ENCODE data around the gene ST6GALNAC4. TPM values are rescaled to one million over a fixed set of nuclear protein-coding genes. Genes with fewer than 3 reads are reported as not detected.
A peak's percentile ranks its signal among the peaks of the same experiment; 100 is the strongest.

The ST6GALNAC4 gene
- total RNA-seq, 1 donor from 2014 or later: 18.1 TPM

DNA sequence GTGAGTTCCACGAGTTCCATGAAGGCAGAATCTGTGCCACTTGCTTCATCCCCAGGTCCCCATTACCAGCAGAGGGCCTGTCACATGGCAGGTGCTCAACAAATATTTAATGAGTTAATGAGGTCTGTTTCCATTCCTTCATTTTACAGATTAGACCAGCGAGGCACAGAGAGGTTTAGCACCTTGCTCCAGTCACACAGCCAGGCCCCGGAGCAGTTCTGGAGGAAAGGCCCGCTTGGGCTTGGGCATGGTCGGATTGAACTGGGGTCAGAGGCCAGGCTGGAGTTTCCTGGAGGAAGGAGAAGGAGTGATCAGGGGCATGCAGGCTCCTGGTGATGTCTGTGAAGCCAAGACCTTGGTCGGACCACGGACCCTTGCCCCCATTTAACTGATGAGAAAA is 4.0 kb upstream of the ST6GALNAC4 start:
- ATAC-seq (ENCODE audit: poor library complexity) (no peak), DNase-seq (no peak)
- intact Hi-C loops (cut with DNase I): loop anchor here (1.0 to 2.0 kb wide), 2 partner anchors 185 to 330 kb away; partner anchors contain the start of gene TOR2A

DNA sequence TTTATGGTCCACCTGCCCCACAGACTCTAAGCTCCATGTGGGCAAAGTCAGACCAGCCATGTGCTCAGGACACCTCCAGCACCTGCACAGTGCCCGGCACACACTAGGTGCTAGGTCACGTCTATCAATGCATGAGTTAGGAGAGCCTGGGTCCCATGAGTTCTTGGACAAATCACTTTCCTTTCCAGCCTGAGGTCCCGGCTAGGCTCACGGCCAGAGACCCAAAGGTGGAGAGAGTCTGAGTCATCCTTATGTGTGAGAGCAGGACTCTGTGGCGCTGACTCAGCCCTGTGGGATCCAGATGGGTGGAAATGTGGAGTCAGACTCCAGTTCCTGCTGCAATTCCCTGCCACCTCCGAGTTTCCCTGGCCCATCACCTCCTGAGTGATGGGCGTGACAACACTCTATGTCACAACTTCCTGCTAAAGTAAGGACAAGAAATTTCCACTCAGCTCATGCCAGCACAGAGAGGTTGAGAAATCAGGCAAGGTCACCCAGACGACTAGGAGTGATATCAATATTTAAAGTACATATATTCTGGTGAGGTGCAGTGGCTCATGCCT is 2.5 kb upstream of the ST6GALNAC4 start:
- intact Hi-C loops (cut with DNase I): loop anchor here (5.0 kb wide), 1 partner anchor 117 kb away; the partner anchor contains the start of gene FPGS
- peak; percentile 89 for DNase-seq
- peak; percentile 26 for ATAC-seq (ENCODE audit: poor library complexity)

DNA sequence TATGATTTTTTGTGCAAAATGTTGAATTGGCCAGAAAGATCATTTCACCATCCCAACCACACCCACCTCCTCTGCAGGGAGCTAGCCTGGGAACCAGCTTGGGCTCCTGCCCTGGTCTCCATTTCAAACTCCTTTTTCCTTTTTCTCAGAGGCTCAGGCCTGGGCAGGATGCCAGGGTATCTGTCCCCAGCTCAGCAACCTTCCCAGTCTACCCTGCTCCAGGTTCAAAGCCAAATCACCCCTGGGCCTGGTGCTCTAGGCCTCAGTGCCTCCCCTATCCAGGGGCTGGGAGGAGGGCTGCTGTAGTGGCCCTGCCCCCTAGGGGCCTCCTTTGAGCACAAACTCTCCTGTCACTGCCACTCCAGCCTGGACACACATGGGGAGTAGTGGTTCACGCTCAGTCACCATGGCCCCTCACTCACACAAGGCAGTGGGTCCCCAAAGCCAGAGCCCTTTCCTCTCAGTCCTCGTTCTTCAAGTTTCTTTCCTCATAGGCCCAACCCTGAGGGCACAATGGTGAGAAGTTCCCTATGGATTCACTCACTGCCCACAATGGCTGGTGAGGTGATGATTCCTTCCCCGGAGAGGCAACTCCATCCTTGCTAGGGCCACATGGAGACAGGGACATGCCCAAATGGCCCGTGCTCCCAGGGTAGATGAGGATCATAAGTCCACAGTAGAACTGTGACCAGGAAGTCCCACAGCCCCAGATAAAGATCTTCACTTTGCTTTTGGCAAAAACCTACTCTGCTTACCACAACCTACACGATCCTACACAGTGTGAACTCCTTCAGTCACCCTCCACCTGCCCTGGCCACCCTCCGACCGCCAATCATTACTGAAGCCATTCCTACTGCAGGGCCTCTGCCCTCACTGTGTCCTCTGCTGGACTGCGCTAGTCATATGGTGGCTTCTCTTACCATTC is 1.6 kb upstream of the ST6GALNAC4 start:
- DNase-seq: peak; percentile 72
- intact Hi-C loops (cut with DNase I): loop anchor here (5.0 kb wide), 1 partner anchor 116 kb away; the partner anchor contains the start of gene FPGS

DNA sequence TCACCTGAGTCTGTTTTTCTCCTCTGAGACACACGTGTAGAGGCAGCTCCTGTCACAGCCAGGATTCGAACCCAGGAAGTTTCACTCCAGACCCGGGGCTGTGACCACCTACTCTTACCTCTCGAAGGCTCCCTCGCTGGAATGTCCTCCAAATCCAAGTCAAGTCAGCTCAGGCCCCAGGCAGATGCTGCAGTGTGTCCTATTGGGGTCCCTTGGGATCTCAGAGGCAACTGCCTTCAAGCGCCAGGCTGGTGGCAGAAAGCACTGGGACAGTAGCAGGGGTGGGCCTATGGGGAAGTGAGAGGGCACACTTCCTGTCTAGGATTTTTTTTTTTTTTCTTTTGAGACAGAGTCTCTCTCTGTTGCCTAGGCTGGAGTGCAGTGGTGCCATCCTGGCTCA is 762 bp upstream of the ST6GALNAC4 start:
- intact Hi-C loops (cut with DNase I): loop anchor here (5.0 kb wide), 1 partner anchor 115 kb away; the partner anchor contains the start of gene FPGS
- ATAC-seq (ENCODE audit: poor library complexity) (no peak), DNase-seq (no peak)

More for the DNA sequence above, 1.6 kb upstream of the ST6GALNAC4 start:
- no peak for ATAC-seq (ENCODE audit: poor library complexity)

DNA sequence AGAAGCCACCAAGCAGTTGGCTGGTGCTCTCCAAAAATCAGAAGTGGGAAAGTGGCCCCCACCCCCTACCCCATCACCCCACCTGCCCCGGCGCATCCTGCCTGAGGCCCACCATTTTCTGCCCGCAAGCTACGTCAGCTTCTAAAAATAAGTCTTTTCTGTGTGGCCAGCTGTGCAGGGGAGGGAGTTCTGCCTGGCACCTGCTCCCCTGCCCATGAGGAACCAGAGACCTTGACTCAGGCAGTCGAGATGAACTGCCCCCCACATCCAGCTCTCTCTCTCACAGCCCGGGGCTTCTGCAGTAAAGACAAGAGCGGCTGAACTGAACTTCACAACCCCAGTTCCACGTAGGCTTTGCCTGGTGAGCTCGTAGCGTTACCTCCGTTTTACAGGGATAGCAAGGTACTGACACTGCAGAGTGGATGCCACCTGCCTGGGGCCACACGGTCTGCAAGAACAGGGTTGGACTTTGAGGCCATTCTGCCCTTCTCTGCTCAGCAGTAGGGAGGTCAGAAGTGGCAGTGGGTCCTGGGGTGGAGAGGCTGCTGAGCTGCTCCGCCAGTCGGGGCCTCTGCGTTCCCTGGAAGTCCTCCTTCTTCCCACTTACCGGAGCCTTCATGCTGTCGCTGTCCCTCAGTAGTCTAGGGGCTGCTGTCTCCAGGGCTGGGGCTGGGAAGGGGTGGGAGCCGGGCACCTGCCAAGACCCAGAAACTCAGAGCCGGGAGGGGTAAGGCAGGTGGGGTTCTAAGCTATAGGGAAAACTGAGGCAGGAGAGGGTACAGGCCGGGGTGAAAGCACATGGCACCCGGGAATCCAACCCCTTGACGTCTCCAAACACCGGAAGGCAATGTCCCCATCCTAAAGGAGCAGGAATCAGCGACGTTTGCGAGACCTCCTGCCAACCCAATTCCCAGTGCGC is 781 bp downstream of the ST6GALNAC4 start:
- intact Hi-C loops (cut with DNase I): loop anchor here (5.0 kb wide), 1 partner anchor 114 kb away; the partner anchor contains the start of gene FPGS
- DNase-seq (no peak), ATAC-seq (ENCODE audit: poor library complexity) (no peak)

DNA sequence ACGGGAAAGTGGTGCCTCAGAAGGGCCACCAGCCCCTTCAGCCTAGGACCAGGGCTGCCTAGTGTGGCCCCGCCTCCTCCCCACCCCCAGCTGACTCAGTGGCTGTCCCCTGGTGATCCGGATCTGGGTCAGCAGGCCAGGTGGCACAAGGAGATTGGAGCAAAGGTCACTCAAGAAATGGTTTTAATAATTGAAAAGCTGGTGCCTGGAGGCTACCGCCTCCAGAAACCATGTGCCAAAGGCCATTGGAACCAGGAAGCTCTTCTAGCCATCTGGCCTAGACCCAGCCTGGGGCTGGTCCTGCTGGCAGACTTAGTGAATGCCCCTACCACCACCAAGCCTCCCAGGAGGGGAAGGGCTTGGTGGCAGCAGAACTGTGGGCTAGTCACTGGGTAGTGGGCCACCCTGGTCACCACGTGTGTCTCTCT is 1.5 kb downstream of the ST6GALNAC4 start:
- ATAC-seq (ENCODE audit: poor library complexity) (no peak), DNase-seq (no peak)
- intact Hi-C loops (cut with DNase I): loop anchor here (5.0 kb wide), 1 partner anchor 113 kb away; the partner anchor contains the start of gene FPGS

DNA sequence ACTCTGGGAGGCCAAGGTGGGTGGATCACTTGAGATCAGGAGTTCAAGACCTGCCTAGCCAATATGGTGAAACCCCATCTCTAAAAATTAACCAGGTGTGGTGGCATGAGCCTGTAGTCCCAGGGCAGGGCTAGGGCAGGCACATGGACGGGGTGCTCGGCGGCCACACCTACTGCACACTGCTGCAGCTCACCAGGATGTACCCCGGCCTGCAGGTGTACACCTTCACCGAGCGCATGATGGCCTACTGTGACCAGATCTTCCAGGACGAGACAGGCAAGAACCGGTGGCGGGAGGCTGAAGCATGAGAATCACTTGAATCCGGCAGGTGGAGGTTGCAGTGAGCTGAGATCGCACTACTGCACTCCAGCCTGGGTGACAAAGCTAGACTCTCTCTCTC is 3.2 kb downstream of the ST6GALNAC4 start:
- DNase-seq: no peak
- no peak for ATAC-seq (ENCODE audit: poor library complexity)
- intact Hi-C loops (cut with DNase I): no loop called here

DNA sequence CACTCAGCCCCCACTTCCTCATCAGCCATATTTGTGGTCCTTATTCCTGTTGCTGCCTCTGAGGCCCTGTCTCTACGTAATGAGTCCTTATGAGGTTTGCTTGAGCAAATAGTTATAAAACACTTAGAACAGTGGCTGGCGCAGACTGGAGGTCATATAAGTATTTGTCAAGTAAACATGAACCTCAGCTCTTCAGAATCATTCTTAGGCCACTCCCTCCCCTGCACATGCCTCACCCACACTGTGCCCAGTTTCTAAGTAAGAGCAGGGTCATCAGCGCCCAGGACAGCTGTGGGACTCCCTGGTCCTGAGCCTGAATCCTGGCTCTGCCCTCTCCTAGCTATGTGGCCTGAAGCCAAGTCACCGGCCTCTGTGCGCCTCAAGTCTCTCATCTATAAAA is 4.0 kb downstream of the ST6GALNAC4 start:
- ATAC-seq (ENCODE audit: poor library complexity) (no peak), DNase-seq (no peak)
- intact Hi-C loops (cut with DNase I): no loop called here

DNA sequence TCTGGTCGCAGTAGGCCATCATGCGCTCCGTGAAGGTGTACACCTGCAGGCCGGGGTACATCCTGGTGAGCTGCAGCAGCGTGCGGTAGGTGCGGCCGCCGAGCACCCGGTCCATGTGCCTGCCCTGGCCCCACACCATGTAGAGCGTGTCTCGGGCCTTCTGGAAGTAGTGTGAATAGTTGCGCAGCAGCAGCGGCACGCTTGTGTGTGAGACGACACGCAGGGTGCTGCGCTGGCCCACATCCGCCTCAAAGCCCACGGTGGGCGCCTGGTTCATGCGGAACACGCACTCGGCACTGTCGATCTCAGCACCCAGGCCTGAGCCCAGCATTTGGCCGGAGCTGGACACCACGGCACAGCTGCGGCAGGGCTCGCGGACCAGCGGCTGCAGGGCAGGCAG is 4.5 kb downstream of the ST6GALNAC4 start:
- DNase-seq: no peak
- intact Hi-C loops (cut with DNase I): no loop called here
- ATAC-seq (ENCODE audit: poor library complexity): no peak

DNA sequence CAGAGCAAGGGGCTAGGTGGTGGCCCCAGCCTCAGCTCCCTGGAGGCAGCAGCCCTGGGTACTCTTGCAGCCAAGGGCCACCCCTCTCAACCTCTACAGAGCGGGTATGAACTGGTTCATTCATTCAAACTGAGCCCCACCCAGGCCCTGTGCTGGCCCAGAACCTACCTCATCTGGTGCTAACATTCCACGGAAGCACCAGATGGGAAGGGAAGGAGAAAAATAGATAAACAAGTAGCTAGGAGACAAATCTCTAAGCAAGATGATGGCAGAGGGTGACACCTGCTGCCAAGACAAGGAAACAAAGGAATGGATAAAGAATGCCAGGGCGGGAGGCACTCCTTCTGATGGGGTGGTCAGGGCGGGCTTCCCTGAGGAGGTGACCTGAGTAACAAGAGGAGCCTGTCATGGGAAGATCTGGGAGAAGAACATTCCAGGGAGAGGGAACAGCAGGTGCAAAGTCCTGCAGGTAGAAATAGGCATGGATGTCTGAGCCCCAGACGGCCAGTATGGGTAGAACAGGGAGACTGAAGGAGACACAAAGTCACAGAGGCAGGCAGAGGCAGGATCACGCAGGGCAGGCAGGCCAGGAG is 6.1 kb downstream of the ST6GALNAC4 start:
- intact Hi-C loops (cut with DNase I): no loop called here
- DNase-seq (no peak), ATAC-seq (ENCODE audit: poor library complexity) (no peak)

DNA sequence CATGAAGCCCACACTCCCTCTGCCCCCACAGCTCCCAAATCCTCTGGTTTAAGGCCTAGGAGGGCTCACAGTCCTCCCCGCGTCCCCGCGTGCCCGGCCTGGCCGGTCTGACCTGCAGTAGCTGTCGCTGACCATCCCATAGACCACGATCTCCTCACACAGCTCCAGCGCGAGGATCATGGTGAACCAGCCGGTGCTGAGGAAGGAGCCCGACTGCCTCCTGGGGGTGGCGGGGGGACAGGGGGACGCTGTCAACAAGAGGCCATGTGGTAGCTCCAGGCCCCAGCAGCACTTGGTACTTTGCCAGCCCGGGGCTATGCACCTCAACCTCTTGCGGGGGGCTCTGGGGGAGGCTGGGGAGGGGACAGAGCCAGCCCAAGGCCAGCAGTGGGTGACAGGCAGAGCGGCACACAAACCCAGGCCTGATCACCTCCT is 7.0 kb downstream of the ST6GALNAC4 start:
- no peak for ATAC-seq (ENCODE audit: poor library complexity)
- DNase-seq: no peak
- intact Hi-C loops (cut with DNase I): no loop called here

DNA sequence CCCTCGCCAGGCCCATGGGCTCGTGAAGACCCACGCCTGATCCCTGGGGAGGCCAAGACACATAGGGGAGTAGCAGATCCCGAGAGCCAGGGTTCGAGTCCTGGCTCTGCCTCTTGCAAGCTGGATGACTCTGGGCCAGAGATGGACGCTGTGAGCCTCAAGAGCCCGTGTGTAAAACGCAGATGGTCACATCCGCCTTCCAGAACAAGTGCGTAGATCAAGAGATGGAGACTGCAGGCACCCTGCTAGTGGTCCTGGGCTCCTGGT is 8.2 kb downstream of the ST6GALNAC4 start:
- DNase-seq: no peak
- intact Hi-C loops (cut with DNase I): no loop called here
- ATAC-seq (ENCODE audit: poor library complexity): no peak

DNA sequence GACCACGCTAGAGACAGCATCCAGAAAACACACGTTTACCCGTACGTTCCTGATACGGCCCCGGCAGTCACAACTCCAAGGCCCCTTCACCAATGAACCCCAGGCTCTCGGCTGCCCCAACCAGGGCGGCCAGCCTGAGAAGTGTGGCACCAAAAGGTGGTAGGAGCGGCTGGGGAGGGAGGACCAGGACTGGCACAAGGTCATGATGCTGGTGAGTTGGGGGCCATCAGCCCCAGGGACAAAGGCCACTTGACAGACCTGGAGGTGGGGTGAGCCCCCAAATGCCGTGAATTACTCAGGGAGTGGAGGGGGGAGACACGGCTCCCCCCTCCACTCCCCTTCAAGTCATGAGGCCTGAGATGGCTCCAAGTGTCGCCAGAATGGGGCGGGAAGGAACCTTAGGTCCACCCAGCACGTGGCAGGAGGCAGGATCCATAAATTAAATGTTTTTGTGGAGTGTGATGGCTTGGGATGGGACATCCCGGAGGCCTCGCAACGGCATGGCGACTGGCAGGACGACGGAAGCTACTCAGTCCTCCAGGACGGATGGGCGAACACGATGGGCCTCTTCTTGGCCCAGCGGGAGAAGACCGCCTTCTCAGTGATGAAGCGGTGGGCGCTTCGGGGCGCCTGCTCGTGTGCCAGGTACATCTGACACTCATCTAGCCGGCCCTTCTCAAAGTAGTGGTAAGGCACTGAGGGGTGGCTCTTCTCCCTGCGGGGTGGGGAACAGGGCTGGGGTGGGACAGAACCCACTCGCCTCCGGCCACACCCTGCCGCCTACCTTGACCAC is 8.8 kb downstream of the ST6GALNAC4 start:
- intact Hi-C loops (cut with DNase I): no loop called here
- DNase-seq (no peak), ATAC-seq (ENCODE audit: poor library complexity) (no peak)

DNA sequence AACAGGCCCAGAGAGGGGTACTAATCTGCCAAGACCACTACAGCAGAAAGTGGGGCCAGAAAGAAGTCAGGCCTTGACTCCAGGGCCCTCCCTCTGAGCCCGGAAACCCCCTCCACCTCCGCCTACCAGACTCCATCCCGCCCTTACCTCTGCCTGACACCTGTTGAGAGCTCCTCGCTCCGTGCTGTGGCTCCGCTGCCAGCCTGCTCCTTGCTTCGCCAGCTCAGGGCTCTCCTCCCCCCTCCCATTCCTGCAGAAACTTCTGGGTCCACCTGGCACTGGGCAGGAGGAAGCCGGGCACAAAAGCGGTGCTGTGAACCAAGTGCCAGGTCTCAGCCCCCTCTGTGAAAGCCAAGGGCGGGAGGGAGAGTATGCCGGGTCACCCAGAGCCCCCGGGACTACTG is 11.1 kb downstream of the ST6GALNAC4 start:
- intact Hi-C loops (cut with DNase I): no loop called here
- DNase-seq: no peak
- ATAC-seq (ENCODE audit: poor library complexity): no peak

DNA sequence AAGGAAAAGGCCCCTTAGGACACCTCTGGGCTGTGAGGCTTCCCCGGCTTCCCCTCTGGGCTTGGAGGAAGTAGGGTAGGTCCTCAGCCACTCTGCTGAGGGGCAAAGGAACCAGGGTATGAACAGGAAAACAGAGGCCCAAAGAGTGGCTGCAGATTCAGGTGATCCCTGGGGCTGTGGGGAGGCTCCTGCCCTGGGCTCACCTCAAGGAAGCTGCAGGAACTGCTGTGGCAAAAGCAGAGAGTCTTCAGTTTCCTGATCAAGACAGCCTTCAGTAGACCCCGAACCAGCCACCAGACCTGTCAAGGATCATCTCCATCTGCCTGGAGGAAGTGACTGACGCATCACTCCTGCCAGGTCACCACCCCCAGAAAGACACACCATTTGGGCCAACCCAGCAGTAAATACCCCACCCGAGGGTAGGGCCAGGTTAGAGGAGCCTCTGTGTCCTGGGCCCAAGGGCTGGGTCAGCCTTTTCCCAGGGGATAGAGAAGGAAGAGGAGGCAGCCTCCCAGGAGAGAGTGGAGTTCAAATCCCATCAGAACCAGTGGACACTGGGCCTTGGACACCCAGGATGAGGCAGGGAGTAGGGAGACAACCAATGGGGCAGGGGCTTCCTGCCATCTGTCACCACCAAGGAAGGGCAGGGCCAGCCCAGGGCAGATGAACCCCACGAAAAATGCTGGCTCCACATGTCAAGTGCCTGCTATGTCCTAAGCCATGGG is 11.7 kb downstream of the ST6GALNAC4 start:
- DNase-seq (no peak), ATAC-seq (ENCODE audit: poor library complexity) (peak; percentile 11)
- intact Hi-C loops (cut with DNase I): no loop called here

DNA sequence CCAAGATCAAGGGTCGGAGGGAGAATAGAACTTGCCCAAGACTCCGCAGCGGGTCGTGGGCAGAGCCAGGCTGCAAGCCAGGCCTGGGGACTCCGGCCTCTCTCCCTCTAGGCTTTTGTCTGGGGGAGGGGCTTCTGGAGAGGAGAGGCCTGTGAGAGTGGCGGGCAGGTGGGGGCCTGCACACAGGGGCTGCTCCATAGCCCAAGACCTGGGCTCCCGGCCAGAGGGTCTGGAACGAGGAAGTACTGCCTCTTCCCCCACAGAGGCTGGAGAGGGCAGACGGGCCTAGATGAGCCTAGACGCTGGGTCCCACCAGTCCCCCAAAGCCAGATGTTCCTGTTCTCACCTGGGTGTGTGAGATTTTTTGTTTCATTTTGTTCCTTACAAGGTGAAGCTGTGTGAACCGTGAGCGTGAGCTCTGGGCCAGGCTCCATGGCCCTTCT is 12.3 kb downstream of the ST6GALNAC4 start:
- peak; percentile 4 for ATAC-seq (ENCODE audit: poor library complexity)
- DNase-seq: no peak
- intact Hi-C loops (cut with DNase I): no loop called here

Measured in Right ventricle myocardium superior (tissue), 1 donor.